Thyroid gland (tissue), 4 donors: ENCODE results near the gene RHOBTB1.

Source experiments
- CTCF ChIP-seq, 6 experiments: fragments of 200-600 bp in 3 of 6; fragments of 450-650 bp in 3 of 6; sonication (generic) in 3 of 6; IDR thresholded peaks; one replicate each; pipeline ENCODE4 v1.5.1; 2016 to 2019; ENCODE audit warnings: antibody characterized with exemption in 6 of 6, mild to moderate bottlenecking in 2 of 6, inconsistent platforms in 1 of 6, moderate library complexity in 1 of 6
- POLR2A ChIP-seq, 2 donors: fragments of 450-650 bp; IDR thresholded peaks; one replicate each; pipeline ENCODE4 v1.6.1; 2017; ENCODE audit warnings: antibody characterized with exemption in 2 of 2, mild to moderate bottlenecking in 2 of 2, moderate library complexity in 1 of 2

- TF ChIP-seq POLR2A (IDR thresholded peaks at IDR 0.05): no peak
- no peak for TF ChIP-seq CTCF (IDR thresholded peaks at IDR 0.05)
Observed at GRCh38 chr10:60942788-60943315, 1.1 kb downstream of the RHOBTB1 start.
